Adrenal gland (tissue), 5 donors: Measurements from ENCODE around the gene COL20A1.

Experiments
- CTCF ChIP-seq, 6 experiments: fragments of 450-650 bp in 4 of 6; fragments of 200-600 bp in 2 of 6; sonication (generic) in 1 of 6; IDR thresholded peaks; 1 replicate in 5 of 6; 2 replicates in 1 of 6; pipeline versions ENCODE4 v1.5.1 to v1.8.0; 2016 to 2021; ENCODE audit warnings: antibody characterized with exemption in 6 of 6, mild to moderate bottlenecking in 2 of 6, moderate library complexity in 1 of 6
- POLR2A ChIP-seq, 2 donors: fragments of 450-650 bp; IDR thresholded peaks; one replicate each; pipeline ENCODE4 v1.6.1; 2017; ENCODE audit warnings: antibody characterized with exemption in 2 of 2, mild to moderate bottlenecking in 2 of 2, moderate library complexity in 1 of 2
- donor health status: DM: no; HTN: no; CAD: no.

- TF ChIP-seq POLR2A (IDR thresholded peaks at IDR 0.05), result no peak
- TF ChIP-seq CTCF (IDR thresholded peaks at IDR 0.05), result no peak
Measured at GRCh38 chr20:63312690-63313348, 19.8 kb downstream of the COL20A1 start.
